Mesothelial cell of epicardium (in vitro differentiated cells): ENCODE data around the gene SRL. TPM values are rescaled to one million over a fixed set of nuclear protein-coding genes. Genes with fewer than 3 reads are reported as not detected.
A peak's percentile ranks its signal among the peaks of the same experiment; 100 is the strongest.

ENCODE experiments used
- DNase-seq, 2 experiments: peaks; one replicate each; pipeline ENCODE4 v3.0.0; 2021; ENCODE audit warnings: low spot score in 2 of 2; ENCODE audit not compliant: unreplicated experiment in 2 of 2
- H3K27ac Mint-ChIP-seq: 2 replicates; pipeline ENCODE4 v1.8.0; 2021; ENCODE audit warnings: mixed read lengths
- H3K27me3 Mint-ChIP-seq: 2 replicates; pipeline ENCODE4 v1.8.0; 2021; ENCODE audit warnings: low read depth, mixed read lengths
- H3K36me3 Mint-ChIP-seq: 2 replicates; pipeline ENCODE4 v1.8.0; 2021; ENCODE audit warnings: mixed read lengths
- H3K4me1 Mint-ChIP-seq: 2 replicates; pipeline ENCODE4 v1.8.0; 2021; ENCODE audit warnings: mixed read lengths
- H3K4me3 Mint-ChIP-seq: 2 replicates; pipeline ENCODE4 v1.8.0; 2021; ENCODE audit warnings: mild to moderate bottlenecking, moderate library complexity, mixed read lengths
- H3K9me3 Mint-ChIP-seq: 2 replicates; pipeline ENCODE4 v1.8.0; 2021; ENCODE audit warnings: mixed read lengths
- total RNA-seq: library from RNA; stranded (reverse); gene quantifications from 3 replicates; pipeline ENCODE4 v1.2.1, GENCODE V29; 2021
- TF ChIP-seq, protein P1 (sequence below): fragments of 200-600 bp; sonication (generic); IDR thresholded peaks from one replicate; pipeline ENCODE4 v1.5.0; 2021; ENCODE audit warnings: antibody characterized with exemption; ENCODE audit not compliant: unreplicated experiment

SRL gene
- total RNA-seq, 1 donor from 2014 or later, result 1.7 TPM

- no peaks in the 10 kb centered on the region for H3K36me3 Mint-ChIP-seq
- peak; percentile 43 to 64 for DNase-seq
- no peaks in the 10 kb centered on the region for H3K27me3 Mint-ChIP-seq
- TF ChIP-seq, protein P1, sequence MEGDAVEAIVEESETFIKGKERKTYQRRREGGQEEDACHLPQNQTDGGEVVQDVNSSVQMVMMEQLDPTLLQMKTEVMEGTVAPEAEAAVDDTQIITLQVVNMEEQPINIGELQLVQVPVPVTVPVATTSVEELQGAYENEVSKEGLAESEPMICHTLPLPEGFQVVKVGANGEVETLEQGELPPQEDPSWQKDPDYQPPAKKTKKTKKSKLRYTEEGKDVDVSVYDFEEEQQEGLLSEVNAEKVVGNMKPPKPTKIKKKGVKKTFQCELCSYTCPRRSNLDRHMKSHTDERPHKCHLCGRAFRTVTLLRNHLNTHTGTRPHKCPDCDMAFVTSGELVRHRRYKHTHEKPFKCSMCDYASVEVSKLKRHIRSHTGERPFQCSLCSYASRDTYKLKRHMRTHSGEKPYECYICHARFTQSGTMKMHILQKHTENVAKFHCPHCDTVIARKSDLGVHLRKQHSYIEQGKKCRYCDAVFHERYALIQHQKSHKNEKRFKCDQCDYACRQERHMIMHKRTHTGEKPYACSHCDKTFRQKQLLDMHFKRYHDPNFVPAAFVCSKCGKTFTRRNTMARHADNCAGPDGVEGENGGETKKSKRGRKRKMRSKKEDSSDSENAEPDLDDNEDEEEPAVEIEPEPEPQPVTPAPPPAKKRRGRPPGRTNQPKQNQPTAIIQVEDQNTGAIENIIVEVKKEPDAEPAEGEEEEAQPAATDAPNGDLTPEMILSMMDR, result no peak
- H3K4me1 Mint-ChIP-seq, result peaks cover 7% of the 10 kb centered on the region
- H3K27ac Mint-ChIP-seq, result peak overlapping the region; percentile 95
- peak overlapping the region; percentile 89 for H3K4me3 Mint-ChIP-seq
- H3K9me3 Mint-ChIP-seq, result no peaks in the 10 kb centered on the region
Observed at GRCh38 chr16:4272114-4272956, 30.5 kb upstream of the SRL start.

GRCh38 chr16:4271176-4272113 is 29.6 kb upstream of the SRL start:
- H3K27ac Mint-ChIP-seq, result peak overlapping the region; percentile 80
- H3K4me3 Mint-ChIP-seq, result peak overlapping the region; percentile 89
- TF ChIP-seq, protein P1, result no peak
- H3K27me3 Mint-ChIP-seq, result no peaks in the 10 kb centered on the region
- peaks cover 7% of the 10 kb centered on the region for H3K4me1 Mint-ChIP-seq
- DNase-seq, result peak; percentile 81 to 88
- H3K9me3 Mint-ChIP-seq, result no peaks in the 10 kb centered on the region
- no peaks in the 10 kb centered on the region for H3K36me3 Mint-ChIP-seq

GRCh38 chr16:4270595-4270994 is 28.7 kb upstream of the SRL start:
- Mint-ChIP-seq H3K36me3 (no peaks in the 10 kb centered on the region), H3K27me3 (no peaks in the 10 kb centered on the region), H3K9me3 (no peaks in the 10 kb centered on the region), H3K4me1 (peaks cover 7% of the 10 kb centered on the region), H3K4me3 (peak overlapping the region; percentile 89), H3K27ac (peak overlapping the region; percentile 80)
- DNase-seq, result no peak
- TF ChIP-seq, protein P1, result no peak

- Mint-ChIP-seq H3K9me3 (no peaks in the 10 kb centered on the region), H3K27ac (no peak overlapping the region), H3K36me3 (no peaks in the 10 kb centered on the region), H3K27me3 (no peaks in the 10 kb centered on the region), H3K4me1 (peaks cover 7% of the 10 kb centered on the region), H3K4me3 (peak overlapping the region; percentile 26)
- DNase-seq, result no peak
- TF ChIP-seq, protein P1, result no peak
Observed at GRCh38 chr16:4270091-4270490, 28.2 kb upstream of the SRL start.

DNA sequence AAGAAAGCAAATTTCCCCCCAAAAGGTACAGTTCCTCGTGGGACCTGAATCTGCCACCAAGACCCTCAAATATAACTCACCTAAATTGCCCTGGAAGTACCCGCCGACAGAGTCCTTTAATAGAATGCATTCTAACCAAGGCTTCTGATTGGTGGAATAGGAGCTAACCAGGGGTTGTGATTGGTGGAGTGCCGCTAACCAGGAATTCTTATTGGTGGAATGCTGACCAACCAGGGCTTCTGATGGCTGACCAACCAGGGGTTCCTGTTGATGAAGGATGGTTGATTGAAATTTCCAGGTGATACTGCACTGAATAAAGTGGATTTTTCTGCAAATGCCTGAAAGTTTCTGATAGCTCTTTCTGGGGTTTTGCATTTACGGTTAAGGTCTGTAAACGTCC is 24.5 kb upstream of the SRL start:
- Mint-ChIP-seq H3K27ac (peak overlapping the region; percentile 25), H3K9me3 (no peaks in the 10 kb centered on the region), H3K36me3 (peaks cover 7% of the 10 kb centered on the region), H3K27me3 (no peaks in the 10 kb centered on the region), H3K4me1 (peaks cover 16% of the 10 kb centered on the region), H3K4me3 (no peak overlapping the region)
- TF ChIP-seq, protein P1, result no peak
- DNase-seq, result no peak
